NCI-H82 treated with DMSO at 0.1 percent for 48 hours (cell line): ENCODE measurements around the gene SERINC3.
"Not testable (repeated sequence)": the region's sequence is repeated elsewhere in the genome, so short reads cannot be mapped to it uniquely, and the experiment has no call there.

Experiments
- DNase-seq: peaks from one replicate; lab custom pipeline; 2025; ENCODE audit not compliant: unreplicated experiment; lab: John Stamatoyannopoulos, UW

The SERINC3 gene

GRCh38 chr20:44521484-44522481 lies at the start of gene SERINC3:
Gene SERINC3, minus strand, starts transcription at chr20:44522070. Its CDS starts 119 bp downstream, at chr20:44521951.
- DNase-seq, result peak; percentile 78

GRCh38 chr20:44571362-44571988 lies 49.6 kb upstream of the SERINC3 start:
- DNase-seq, result no peak

GRCh38 chr20:44570367-44570766 lies 48.5 kb upstream of the SERINC3 start:
- DNase-seq, result no peak

GRCh38 chr20:44566811-44567210 lies 44.9 kb upstream of the SERINC3 start:
- no peak for DNase-seq

GRCh38 chr20:44566018-44566417 lies 44.1 kb upstream of the SERINC3 start:
- no peak for DNase-seq

GRCh38 chr20:44561876-44562275 lies 40.0 kb upstream of the SERINC3 start:
- DNase-seq, result no peak

GRCh38 chr20:44560818-44561217 lies 38.9 kb upstream of the SERINC3 start:
- DNase-seq, result not testable (repeated sequence)

GRCh38 chr20:44560229-44560628 lies 38.4 kb upstream of the SERINC3 start:
- no peak for DNase-seq

GRCh38 chr20:44559302-44559701 lies 37.4 kb upstream of the SERINC3 start:
- no peak for DNase-seq

GRCh38 chr20:44552950-44553908 lies 31.4 kb upstream of the SERINC3 start:
- no peak for DNase-seq

GRCh38 chr20:44552568-44552949 lies 30.7 kb upstream of the SERINC3 start:
- DNase-seq, result no peak

GRCh38 chr20:44552050-44552449 lies 30.2 kb upstream of the SERINC3 start:
- no peak for DNase-seq

- no peak for DNase-seq
Observed at GRCh38 chr20:44549123-44549522, 27.3 kb upstream of the SERINC3 start.

GRCh38 chr20:44547419-44547818 lies 25.5 kb upstream of the SERINC3 start:
- no peak for DNase-seq

- no peak for DNase-seq
Observed at GRCh38 chr20:44544263-44544662, 22.4 kb upstream of the SERINC3 start.

GRCh38 chr20:44543358-44543757 lies 21.5 kb upstream of the SERINC3 start:
- no peak for DNase-seq

GRCh38 chr20:44542890-44543289 lies 21.0 kb upstream of the SERINC3 start:
- DNase-seq, result no peak

- DNase-seq, result no peak
Observed at GRCh38 chr20:44541992-44542391, 20.1 kb upstream of the SERINC3 start.

- no peak for DNase-seq
Observed at GRCh38 chr20:44540834-44541233, 19.0 kb upstream of the SERINC3 start.

GRCh38 chr20:44537993-44538392 lies 16.1 kb upstream of the SERINC3 start:
- no peak for DNase-seq

GRCh38 chr20:44536175-44536574 lies 14.3 kb upstream of the SERINC3 start:
- no peak for DNase-seq
